ENCODE results near the gene COPS7A.

Gene COPS7A

DNA sequence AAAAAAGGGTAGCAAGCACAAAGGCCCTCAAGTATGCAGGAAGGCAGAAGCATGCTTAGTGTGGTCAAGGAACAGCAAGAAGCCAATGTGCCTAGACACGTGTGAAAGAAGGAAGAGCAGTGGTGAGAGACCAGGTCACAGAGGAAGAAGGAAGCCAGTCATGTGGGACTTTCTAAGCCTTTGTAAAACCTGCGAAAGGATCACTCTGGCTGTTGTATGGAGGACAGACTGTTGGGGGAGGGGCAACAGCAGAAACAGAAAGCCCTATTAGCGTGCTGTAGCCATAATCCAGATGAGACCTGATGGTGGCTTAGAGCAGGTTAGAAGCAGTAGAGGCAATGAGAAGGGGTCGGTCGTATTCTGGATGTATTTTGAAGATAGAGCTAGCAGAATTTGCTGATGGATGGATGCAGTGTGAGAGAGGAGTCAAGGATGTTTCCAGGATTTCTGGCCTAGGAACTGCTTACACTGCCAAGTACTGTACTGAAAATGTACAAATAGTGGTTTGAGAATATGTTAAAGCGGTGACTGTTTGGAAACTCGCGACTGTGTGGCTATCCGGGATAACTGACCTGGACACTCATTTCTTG is 34.8 kb downstream of the COPS7A start:
- TF ChIP-seq, protein P1, sequence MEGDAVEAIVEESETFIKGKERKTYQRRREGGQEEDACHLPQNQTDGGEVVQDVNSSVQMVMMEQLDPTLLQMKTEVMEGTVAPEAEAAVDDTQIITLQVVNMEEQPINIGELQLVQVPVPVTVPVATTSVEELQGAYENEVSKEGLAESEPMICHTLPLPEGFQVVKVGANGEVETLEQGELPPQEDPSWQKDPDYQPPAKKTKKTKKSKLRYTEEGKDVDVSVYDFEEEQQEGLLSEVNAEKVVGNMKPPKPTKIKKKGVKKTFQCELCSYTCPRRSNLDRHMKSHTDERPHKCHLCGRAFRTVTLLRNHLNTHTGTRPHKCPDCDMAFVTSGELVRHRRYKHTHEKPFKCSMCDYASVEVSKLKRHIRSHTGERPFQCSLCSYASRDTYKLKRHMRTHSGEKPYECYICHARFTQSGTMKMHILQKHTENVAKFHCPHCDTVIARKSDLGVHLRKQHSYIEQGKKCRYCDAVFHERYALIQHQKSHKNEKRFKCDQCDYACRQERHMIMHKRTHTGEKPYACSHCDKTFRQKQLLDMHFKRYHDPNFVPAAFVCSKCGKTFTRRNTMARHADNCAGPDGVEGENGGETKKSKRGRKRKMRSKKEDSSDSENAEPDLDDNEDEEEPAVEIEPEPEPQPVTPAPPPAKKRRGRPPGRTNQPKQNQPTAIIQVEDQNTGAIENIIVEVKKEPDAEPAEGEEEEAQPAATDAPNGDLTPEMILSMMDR (conservative IDR thresholded peaks at IDR 0.05; ENCODE audit: control insufficient read depth, insufficient read depth, low read depth, low read length) = no peak
- no peak overlapping the region for H3K4me3 ChIP-seq (ENCODE audit: control insufficient read depth, low read depth, low read length)
- DNase-seq (ENCODE audit: low read depth) = no peak

DNA sequence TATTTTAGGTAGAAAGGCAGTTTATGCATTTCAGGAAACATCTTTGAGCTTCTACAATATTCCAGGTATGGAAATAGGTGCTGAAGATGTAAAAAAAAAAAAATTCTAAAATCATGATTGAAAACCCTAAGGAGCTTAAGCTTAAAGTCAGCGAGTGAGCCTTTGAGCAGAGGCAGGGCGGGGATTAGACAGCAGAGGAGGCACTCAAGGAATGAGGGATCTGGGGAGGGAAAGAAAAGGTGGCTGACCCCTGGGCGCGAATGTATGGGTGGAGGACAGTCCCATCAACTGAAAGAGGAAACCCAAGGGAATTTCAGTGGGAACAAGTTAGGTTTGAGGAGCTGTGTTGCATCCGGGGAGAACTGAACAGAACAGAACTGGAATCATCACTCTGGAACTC is 35.9 kb downstream of the COPS7A start:
- TF ChIP-seq, protein P1 (conservative IDR thresholded peaks at IDR 0.05; ENCODE audit: control insufficient read depth, insufficient read depth, low read depth, low read length) = no peak
- H3K4me3 ChIP-seq (ENCODE audit: control insufficient read depth, low read depth, low read length) = no peak overlapping the region
- no peak for DNase-seq (ENCODE audit: low read depth)

DNA sequence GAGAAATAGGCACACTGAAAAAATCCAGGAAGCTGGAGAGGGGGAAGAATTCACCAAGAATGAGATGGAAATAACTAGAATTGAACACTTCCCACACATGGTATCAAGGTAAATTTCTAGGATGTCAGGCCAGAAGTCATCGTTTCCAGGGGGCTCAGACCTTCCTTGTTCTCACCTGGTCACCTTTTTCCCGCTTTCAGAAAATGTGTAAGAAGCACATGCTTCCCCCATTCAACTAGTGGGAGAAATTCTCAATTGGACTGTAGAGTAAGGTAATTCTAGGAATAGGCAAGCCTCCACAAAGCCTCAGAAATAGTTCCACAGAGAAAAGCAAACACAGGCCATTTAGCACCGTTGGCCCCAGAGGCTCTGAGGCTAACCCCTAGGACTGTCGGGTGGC is 39.5 kb downstream of the COPS7A start:
- DNase-seq (ENCODE audit: low read depth) = no peak
- TF ChIP-seq, protein P1 (conservative IDR thresholded peaks at IDR 0.05; ENCODE audit: control insufficient read depth, insufficient read depth, low read depth, low read length) = no peak
- no peak overlapping the region for H3K4me3 ChIP-seq (ENCODE audit: control insufficient read depth, low read depth, low read length)

DNA sequence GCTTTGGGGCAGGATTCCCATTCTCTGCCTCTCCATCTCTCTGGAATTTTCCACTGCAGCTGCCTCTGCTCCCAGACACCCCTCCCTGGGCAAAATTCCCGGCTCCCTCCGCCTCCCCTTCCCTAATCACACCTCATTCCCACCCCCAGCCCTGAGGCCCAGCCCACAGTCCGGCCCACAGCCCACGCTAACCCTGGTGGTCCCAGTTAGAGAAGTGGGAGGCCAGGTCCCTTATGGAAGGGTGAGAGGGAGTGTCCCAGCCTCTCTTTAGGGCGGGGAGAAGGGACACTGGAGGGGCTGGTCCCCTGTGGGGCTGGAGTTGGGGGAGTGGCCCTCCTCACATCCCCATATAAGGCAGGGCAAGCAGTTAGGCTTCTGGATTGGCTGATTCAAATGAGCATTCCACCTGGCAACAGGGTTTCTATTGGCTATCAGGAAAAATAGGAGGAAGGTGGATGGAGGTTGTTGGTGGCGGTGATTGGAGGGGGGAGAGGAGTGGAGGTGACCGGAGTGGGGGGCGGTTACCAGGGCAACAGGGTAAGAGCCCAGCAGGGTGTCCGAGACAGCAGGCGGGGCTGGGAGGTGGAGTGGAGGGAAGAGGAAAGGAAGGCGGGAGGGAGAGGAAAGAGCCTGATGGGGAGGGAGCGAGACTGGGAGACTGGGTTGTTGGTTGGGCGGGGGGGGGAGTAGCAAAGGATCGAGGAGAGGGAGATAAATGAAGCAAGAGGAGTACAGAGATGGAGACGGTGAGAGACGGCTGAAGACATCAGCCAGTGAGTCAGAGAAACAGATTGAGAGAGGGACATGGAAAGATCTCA is 40.4 kb downstream of the COPS7A start:
- peak; percentile 99 for DNase-seq (ENCODE audit: low read depth)
- TF ChIP-seq, protein P1 (conservative IDR thresholded peaks at IDR 0.05; ENCODE audit: control insufficient read depth, insufficient read depth, low read depth, low read length) = no peak
- peak overlapping the region; percentile 27 for H3K4me3 ChIP-seq (ENCODE audit: control insufficient read depth, low read depth, low read length)

DNA sequence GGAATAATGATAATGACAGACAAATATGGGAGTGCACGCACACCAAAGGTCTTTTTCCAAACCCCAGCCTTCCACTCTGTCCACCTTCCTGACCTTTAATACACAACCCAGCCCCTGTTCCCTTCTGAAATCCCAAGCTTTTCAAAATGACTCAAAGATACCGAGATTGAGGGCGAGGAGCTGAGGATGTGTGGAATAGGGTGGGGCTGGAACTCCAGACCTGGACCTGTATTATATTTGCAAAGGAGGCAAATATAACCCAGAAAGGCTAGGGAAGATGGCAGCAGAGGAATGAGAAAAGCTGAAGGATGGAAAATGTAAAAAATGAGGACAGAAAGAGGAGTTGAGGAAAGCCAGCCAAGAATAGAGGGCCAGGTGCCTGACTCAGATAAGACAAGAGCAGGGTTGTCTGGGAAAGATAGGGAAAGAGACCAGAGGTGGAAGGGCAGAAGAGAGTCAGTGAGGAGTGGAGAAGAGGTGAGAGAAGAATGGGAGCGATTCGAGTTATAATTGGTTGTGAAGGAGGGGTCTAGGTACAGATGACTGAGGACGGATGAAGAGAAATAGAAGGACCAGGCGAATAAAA is 41.3 kb downstream of the COPS7A start:
- peak overlapping the region; percentile 92 for H3K4me3 ChIP-seq (ENCODE audit: control insufficient read depth, low read depth, low read length)
- no peak for DNase-seq (ENCODE audit: low read depth)
- TF ChIP-seq, protein P1 (conservative IDR thresholded peaks at IDR 0.05; ENCODE audit: control insufficient read depth, insufficient read depth, low read depth, low read length) = no peak

DNA sequence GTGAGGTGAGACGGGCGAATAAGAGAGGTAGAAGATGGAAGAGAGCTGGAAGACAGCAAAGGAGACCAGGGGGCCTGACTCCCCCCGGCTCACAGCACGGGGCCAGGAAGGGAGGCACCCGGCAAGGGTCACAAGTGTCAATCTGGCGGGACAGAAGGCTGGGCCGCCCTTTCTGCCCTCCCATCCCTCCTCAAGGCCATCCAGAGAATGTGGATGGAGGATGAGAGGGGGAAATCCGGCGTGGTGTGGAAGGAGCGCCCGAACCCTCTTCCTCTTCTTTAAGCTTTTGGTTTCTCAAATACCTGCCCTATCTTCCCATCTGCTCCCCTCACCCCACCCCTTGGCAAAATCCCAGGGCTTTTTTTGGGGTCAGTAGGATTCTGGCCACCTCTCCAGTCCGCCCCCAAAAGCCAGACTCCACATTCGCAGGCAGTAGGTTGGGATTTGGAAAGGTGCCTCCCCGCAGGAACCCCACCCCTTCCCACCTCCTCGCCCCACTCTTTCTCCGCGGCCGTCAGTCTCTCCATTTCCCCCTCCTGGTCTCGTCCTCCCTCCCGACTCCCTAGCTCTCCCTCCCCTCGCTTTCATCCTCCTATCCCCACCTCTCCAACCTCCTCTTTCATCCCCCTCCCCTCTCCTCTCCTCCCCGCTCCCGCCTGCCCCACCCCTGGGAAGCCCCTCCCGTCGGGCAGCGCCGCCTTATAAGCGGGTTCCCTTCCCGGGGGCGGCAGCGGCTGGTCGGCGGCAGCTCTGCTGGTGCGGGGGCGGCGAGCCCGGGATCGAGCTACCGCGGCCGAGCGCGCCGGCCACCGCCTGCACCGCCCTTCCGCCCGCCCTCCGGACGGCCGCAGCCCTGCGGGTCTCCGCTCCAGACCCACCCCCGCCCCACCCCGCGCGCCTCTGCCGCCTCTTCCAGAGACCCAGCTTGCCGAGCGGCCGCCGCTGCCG is 42.1 kb downstream of the COPS7A start, which contains the start of gene PTMS:
Gene PTMS (plus strand): TSS at position 730 of the 948 bp plus-strand sequence. CDS start 343 bp downstream, outside the sequence.
- peak within 1 kb of the TSS; percentile 92 for H3K4me3 ChIP-seq (ENCODE audit: control insufficient read depth, low read depth, low read length)
- TF ChIP-seq, protein P1 (conservative IDR thresholded peaks at IDR 0.05; ENCODE audit: control insufficient read depth, insufficient read depth, low read depth, low read length) = no peak
- DNase-seq (ENCODE audit: low read depth) = peak; percentile 93

All from fibroblast of mammary gland (primary cell).